AG09309 (cell line): Measurements from ENCODE around the gene EXOC4.

Experiments used
- DNase-seq: peaks from one replicate; pipeline ENCODE4 v3.0.0-alpha.2; 2010; ENCODE audit warnings: low read depth
- H3K4me3 ChIP-seq: 2 replicates; pipeline ENCODE4 v1.5.1; 2011; ENCODE audit warnings: mild to moderate bottlenecking, low read depth, low read length, moderate library complexity; ENCODE audit not compliant: control insufficient read depth
- TF ChIP-seq, protein P1 (sequence below): IDR thresholded peaks from 2 replicates; pipeline ENCODE4 v1.5.1; 2011; ENCODE audit warnings: mild to moderate bottlenecking, low read depth, low read length, inconsistent platforms; ENCODE audit not compliant: insufficient read depth, control insufficient read depth; ENCODE audit errors: missing control alignments

The EXOC4 gene

DNA sequence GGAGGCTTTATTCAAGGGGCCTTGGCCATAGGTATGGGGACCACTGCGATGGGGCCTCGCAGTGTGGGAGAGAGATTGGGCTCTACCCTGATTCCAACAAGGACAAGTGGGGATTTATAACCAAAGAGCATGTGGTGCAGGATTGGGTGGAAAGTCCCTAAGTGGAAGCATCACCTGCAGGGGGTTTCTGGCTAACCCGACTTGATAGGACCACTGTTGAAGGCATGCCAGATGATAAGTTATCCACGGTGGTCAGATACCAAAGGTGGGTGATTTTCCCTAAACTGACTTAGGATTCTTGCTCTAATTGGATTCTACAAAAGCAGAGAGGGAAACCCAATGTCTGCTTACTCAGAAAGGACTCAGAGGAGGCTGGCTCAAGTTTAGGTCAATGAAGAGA, 444.7 kb downstream of the EXOC4 start:
- DNase-seq = no peak
- no peak overlapping the region for H3K4me3 ChIP-seq
- TF ChIP-seq, protein P1, sequence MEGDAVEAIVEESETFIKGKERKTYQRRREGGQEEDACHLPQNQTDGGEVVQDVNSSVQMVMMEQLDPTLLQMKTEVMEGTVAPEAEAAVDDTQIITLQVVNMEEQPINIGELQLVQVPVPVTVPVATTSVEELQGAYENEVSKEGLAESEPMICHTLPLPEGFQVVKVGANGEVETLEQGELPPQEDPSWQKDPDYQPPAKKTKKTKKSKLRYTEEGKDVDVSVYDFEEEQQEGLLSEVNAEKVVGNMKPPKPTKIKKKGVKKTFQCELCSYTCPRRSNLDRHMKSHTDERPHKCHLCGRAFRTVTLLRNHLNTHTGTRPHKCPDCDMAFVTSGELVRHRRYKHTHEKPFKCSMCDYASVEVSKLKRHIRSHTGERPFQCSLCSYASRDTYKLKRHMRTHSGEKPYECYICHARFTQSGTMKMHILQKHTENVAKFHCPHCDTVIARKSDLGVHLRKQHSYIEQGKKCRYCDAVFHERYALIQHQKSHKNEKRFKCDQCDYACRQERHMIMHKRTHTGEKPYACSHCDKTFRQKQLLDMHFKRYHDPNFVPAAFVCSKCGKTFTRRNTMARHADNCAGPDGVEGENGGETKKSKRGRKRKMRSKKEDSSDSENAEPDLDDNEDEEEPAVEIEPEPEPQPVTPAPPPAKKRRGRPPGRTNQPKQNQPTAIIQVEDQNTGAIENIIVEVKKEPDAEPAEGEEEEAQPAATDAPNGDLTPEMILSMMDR = no peak

DNA sequence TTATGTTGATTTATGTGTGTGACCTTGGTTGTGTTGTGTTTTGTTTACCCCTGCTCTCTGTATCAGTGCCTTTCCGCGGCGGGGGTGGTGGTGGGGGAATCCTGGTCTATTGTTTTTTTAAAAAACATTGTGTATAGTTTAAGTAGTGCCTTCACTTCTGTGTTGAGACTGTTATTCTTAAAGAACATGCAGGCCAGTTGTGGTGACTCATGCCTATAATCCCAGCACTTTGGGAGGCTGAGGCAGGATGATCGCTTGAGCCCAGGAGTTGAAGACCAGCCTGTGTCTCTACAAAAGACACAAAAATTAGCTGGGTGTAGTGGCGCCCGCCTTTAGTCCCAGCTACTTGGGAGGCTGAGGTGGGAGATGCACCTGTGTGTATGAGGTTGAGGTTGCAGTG, 445.2 kb downstream of the EXOC4 start:
- no peak for DNase-seq
- TF ChIP-seq, protein P1 = no peak
- H3K4me3 ChIP-seq = no peak overlapping the region

DNA sequence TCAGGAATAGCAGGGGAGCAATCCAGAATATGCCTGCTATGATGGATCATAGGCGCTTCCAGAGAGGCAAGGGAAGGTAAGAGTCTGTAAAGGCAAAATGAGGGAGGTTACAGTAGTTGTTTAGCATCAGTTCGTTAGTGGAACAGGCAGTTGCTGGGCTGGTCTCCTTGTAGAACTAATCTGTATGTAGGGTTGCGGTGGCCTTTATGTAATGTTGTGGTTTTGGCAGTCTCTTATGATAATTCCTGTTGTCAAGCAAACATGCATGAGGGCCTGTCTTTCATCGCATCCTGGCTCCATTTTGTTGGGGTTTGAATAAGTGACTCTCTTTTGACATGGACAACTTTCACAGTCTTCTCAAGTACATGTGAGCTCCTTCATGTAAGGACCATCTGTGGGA, 446.5 kb downstream of the EXOC4 start:
- no peak overlapping the region for H3K4me3 ChIP-seq
- DNase-seq = no peak
- TF ChIP-seq, protein P1 = no peak

DNA sequence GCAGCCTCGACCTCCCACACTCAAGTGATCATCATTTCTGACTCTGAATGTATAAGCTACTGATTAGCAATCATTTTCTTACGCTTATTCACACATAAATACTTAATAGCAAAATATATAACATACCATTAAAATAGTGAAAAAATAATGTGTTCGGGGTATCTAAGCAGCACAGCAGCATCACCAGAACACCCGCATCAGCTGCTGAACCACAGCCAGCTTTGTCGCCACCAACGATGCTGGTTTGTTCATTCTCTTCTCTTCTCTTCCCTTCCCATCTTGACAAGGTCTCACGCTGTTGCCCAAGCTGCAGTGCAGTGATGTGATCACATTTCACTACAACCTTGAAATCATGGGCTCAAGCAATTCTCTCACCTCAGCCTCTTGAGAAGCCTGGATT, 449.2 kb downstream of the EXOC4 start:
- H3K4me3 ChIP-seq = no peak overlapping the region
- no peak for DNase-seq
- TF ChIP-seq, protein P1 = no peak

DNA sequence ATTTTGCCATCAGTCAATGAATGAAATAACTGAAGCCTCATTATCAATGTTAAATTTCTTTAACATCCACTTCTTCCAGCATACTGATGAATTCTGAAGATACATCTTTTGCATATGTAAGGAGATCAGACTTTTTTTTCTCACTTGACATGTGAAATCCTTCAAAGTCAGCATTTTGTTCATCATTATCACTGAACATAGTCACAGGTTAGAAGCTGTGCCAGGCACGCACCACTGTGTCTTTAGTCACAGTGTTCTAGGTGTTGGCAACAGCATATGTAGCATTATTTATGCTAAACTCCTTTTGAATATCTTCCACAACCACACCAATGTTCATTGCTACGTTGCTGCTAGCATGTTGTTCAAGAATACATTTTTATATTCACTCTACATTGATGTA, 450.1 kb downstream of the EXOC4 start:
- TF ChIP-seq, protein P1 = no peak
- no peak for DNase-seq

DNA sequence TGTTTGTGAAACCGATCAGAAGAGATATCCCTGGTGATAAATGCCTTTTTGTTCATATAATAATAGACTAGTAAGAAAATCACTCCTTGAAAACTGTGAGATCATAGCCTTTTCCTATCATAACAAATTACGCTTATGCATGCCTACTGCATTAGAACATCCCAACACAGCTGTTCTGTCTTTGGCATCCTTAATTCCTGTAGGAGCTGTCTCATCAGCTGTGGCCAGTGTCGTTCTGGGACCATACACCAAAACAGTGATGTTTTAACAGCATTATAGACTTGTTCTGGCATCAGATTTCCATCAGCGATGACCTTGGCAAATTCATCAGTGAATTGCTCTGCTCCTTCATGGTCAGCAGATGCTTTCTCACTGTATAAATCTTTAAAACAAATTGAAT, 450.7 kb downstream of the EXOC4 start:
- DNase-seq = peak; percentile 43
- no peak overlapping the region for H3K4me3 ChIP-seq
- TF ChIP-seq, protein P1 = no peak

More for the DNA sequence above, 450.1 kb downstream of the EXOC4 start:
- H3K4me3 ChIP-seq = no peak overlapping the region

DNA sequence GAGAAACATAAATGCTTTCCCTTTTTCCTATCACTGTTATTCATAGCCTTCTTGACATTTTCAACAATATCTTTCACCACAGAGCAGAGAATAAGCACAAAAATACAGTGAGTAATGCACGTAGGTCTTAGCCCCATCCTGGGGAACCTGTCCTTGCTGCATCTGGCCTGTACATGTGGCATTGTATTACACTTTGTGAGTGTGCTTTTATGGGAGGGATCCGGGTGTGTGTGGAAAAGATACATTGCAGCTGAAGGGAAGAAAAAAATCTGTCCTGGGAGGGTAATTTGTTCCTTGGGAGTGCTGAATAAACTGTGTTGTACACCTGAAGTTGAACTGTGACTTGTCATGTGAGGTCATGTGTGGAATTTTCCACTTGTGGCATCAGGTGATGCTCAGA, 451.6 kb downstream of the EXOC4 start:
- TF ChIP-seq, protein P1 = no peak
- no peak for DNase-seq
- no peak overlapping the region for H3K4me3 ChIP-seq
